Brain microvascular endothelial cell (primary cell): ENCODE measurements around the gene CASQ1.

Experiments used
- DNase-seq: peaks from one replicate; pipeline ENCODE4 v3.0.0-alpha.2; 2020
- H3K27ac ChIP-seq: fragments of 250-450 bp; sonication (Bioruptor Pico); 2 replicates; pipeline ENCODE4 v1.5.1; 2020; ENCODE audit warnings: mild to moderate bottlenecking, moderate library complexity
- H3K27me3 ChIP-seq: fragments of 250-450 bp; sonication (Bioruptor Pico); replicated peaks from 2 replicates; pipeline ENCODE4 v1.5.1; 2020; ENCODE audit warnings: mild to moderate bottlenecking
- H3K36me3 ChIP-seq: fragments of 250-450 bp; sonication (Bioruptor Pico); replicated peaks from 2 replicates; pipeline ENCODE4 v1.5.1; 2020; ENCODE audit warnings: mild to moderate bottlenecking
- H3K4me3 ChIP-seq: 2 replicates; pipeline ENCODE4 v1.5.1; 2011; ENCODE audit warnings: low read depth, mild to moderate bottlenecking, control low read depth, low read length, moderate library complexity
- in situ Hi-C: cut with HindIII; loops from 2 replicates; pipeline ENCODE4 v1.10.0; 2017; ENCODE audit warnings: low sequenced_read_pairs, low pct_ligation_motif_present
- TF ChIP-seq, protein P1 (sequence below): IDR thresholded peaks from 2 replicates; pipeline ENCODE4 v1.5.1; 2011; ENCODE audit warnings: low read depth, mild to moderate bottlenecking, moderate library complexity, low read length, control low read depth, inconsistent platforms; ENCODE audit errors: missing control alignments

CASQ1 gene

DNA sequence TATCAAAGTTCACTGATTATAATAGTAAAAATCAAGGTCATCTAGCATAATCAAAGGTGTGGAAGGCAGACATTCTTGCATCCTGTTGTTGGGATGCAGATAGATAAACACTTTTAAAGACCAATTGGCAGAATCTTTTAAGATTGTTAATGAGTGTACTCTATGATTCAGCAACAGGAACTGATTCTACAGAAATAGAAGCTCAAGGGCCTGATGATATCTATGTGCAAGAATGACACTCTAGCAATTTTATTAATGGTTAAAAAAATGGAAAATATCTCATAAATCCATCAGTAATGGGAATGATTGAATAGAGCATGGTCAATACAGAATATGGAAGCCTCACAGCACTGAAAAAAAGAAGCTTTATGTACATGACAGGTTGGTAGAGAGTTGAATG, 41.1 kb upstream of the CASQ1 start:
- Histone ChIP-seq H3K4me3 (no peak overlapping the region), H3K27ac (peak overlapping the region; percentile 1), H3K36me3 (no peaks in the 10 kb centered on the region), H3K27me3 (no peaks in the 10 kb centered on the region)
- TF ChIP-seq, protein P1, sequence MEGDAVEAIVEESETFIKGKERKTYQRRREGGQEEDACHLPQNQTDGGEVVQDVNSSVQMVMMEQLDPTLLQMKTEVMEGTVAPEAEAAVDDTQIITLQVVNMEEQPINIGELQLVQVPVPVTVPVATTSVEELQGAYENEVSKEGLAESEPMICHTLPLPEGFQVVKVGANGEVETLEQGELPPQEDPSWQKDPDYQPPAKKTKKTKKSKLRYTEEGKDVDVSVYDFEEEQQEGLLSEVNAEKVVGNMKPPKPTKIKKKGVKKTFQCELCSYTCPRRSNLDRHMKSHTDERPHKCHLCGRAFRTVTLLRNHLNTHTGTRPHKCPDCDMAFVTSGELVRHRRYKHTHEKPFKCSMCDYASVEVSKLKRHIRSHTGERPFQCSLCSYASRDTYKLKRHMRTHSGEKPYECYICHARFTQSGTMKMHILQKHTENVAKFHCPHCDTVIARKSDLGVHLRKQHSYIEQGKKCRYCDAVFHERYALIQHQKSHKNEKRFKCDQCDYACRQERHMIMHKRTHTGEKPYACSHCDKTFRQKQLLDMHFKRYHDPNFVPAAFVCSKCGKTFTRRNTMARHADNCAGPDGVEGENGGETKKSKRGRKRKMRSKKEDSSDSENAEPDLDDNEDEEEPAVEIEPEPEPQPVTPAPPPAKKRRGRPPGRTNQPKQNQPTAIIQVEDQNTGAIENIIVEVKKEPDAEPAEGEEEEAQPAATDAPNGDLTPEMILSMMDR: no peak
- in situ Hi-C loops: no loop called here
- DNase-seq: no peak

DNA sequence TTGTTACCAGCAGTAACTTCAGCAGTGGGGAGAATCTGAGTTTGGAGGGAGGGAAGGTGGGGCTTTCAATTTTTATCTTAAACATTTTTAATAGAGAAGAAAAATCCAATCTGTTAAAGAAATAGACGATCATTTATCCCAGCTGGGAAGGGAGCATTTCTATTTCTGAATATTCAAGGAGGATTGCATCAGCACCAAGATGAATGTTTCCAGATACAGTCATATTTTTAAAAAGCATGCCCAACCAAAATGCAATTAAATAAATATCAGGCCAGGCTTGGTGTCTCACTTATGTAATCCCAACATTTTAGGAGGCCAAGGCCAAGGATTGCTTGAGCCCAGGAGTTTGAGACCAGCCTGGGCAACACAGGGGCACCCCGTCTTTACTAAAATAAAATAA, 40.7 kb upstream of the CASQ1 start:
- no peaks in the 10 kb centered on the region for H3K27me3 ChIP-seq
- TF ChIP-seq, protein P1: no peak
- no peaks in the 10 kb centered on the region for H3K36me3 ChIP-seq
- H3K27ac ChIP-seq: peak overlapping the region; percentile 1
- no peak for DNase-seq
- H3K4me3 ChIP-seq: no peak overlapping the region
- in situ Hi-C loops: no loop called here

- H3K4me3 ChIP-seq: no peak within 1 kb of the TSS
- in situ Hi-C loops: no loop called here
- H3K27me3 ChIP-seq: no peaks in the 10 kb centered on the region
- DNase-seq: no peak
- no peaks in the 10 kb centered on the region for H3K36me3 ChIP-seq
- TF ChIP-seq, protein P1: no peak
- H3K27ac ChIP-seq: no peak within 1 kb of the TSS
These were observed 39.1 kb upstream of the CASQ1 start, which contains the start of gene ATP1A4 for GRCh38 chr1:160151303-160151702. TSS of gene ATP1A4 (plus strand) at chr1:160151603. CDS start at chr1:160152041, 438 bp downstream.

- in situ Hi-C loops: no loop called here
- Histone ChIP-seq H3K36me3 (no peaks in the 10 kb centered on the region), H3K27me3 (no peaks in the 10 kb centered on the region), H3K4me3 (no peak overlapping the region), H3K27ac (no peak overlapping the region)
- DNase-seq: no peak
- TF ChIP-seq, protein P1: no peak
These were observed 35.6 kb upstream of the CASQ1 start for GRCh38 chr1:160154790-160155189.

- TF ChIP-seq, protein P1: no peak
- Histone ChIP-seq H3K27me3 (no peaks in the 10 kb centered on the region), H3K27ac (no peak overlapping the region), H3K36me3 (no peaks in the 10 kb centered on the region), H3K4me3 (no peak overlapping the region)
- in situ Hi-C loops: no loop called here
- DNase-seq: no peak
These were observed 34.0 kb upstream of the CASQ1 start for GRCh38 chr1:160156361-160156760.

DNA sequence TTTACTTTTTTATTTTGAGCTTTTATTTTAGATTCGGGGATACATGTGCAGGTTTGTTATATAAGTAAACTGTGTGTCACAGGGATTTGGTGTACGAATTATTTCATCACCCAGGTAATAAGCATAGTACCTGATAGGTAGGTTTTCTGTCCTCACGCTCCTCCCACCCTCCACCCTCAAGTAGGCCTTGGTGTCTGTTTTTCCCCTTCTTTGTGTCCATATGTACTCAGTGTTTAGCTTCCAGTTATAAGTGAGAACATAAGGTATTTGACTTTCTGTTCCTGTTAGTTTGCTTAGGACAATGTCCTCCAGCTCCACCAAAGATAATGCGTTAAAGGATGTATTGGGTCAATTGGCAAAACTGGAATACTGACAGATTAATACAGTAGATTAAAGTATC, 33.2 kb upstream of the CASQ1 start:
- TF ChIP-seq, protein P1: no peak
- Histone ChIP-seq H3K36me3 (no peaks in the 10 kb centered on the region), H3K4me3 (no peak overlapping the region), H3K27me3 (no peaks in the 10 kb centered on the region), H3K27ac (no peak overlapping the region)
- no peak for DNase-seq
- in situ Hi-C loops: no loop called here
